ENCODE measurements around the gene ATG12.
"Not testable (repeated sequence)": the region's sequence is repeated elsewhere in the genome, so short reads cannot be mapped to it uniquely, and the experiment has no call there.

Gene ATG12

DNA sequence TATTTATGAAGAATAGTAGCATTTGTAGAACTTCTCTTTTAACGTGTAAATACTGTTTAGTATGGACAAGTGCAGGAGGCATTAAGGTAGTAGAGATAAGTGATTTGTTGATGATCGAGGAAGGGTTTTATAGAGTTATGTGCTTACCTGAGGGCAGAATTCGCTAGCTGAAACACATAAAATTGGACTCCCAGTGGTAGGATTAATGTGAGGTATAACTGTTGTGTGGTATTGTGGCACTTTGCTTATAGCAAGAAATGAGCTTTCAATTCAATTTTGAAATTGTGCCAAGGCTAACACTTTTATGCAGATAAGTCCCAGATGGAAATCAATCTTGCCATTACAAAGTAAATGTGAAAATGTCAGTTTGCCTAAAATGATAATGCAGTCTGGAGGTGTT, 1.6 kb upstream of the ATG12 start:
- no peak for DNase-seq (ENCODE audit: low read depth in 1 of 2, low spot score in 1 of 2)

- no peak for DNase-seq (ENCODE audit: low read depth in 1 of 2, low spot score in 1 of 2)
Measured at GRCh38 chr5:115842089-115842935, 947 bp upstream of the ATG12 start.

DNA sequence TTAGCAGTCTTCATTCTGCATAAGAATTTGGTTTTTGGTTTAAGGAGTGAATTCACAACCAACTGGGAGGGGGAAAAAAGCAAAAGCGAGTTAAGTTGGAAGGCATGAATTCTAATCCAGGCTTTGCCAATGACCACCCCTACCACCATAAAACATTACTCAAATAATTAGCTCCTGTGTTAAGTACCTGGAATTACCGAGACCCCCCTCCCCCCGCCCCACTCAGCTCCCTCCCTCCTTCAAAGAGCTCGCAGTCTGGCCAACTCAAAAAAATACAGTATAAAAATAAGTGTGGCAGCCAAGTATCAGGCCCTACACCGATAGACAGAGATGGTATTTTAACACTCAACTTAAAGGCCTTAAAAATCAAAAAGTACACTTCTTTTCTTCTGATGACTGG, 492 bp downstream of the ATG12 start:
- no peak for DNase-seq (ENCODE audit: low read depth in 1 of 2, low spot score in 1 of 2)

DNA sequence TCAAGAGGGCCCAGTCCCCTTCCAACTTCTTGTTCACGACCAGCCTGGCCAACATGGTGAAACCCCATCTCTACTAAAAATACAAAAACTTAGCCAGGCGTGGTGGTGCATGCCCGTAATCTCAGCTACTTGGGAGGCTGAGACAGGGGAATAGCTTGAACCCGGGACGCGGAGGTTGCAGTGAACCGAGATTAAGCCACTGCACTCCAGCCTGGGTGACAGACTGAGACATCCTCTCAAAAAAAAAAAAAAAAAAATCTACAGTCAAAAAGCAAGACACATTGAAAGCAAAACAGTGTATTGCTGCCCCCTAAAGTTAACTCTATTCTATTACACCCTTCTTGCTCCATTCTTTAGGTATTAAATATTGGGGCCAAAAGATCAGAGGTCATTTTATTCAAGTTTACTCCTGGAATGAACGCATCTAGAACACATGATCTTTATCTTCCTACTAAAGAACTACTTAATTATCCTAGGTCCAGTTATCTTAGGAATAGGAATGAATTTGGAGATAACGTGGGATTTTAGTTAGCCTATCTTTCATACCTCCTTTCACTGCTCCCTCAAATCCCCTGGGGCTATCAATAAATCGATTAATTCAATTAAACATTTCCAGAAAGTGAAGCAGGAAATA, 2.4 kb downstream of the ATG12 start:
- DNase-seq (ENCODE audit: low read depth in 1 of 2, low spot score in 1 of 2): no peak

DNA sequence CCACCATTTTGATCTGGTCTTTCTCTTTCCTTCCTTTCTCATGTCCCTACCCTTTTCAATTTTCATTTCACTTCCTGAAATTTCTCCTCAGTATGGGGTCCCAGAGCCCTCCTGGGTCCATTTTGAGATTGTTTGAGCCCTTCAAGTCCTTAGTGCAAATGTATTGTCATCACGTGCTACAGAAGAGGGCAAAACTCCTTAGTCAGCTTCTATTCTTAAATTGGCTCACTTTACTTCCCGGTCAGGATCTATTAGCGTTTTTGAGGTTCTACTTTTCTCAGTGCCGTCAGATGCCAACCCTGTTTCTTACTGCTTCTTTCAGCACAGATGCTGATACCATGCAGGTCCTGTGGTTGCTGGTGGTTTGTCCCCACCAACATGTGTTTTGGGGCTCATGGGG, 5.9 kb downstream of the ATG12 start:
- no peak for DNase-seq (ENCODE audit: low read depth in 1 of 2, low spot score in 1 of 2)

GRCh38 chr5:115831163-115831768, 10.1 kb downstream of the ATG12 start:
- no peak for DNase-seq (ENCODE audit: low read depth in 1 of 2, low spot score in 1 of 2)

DNA sequence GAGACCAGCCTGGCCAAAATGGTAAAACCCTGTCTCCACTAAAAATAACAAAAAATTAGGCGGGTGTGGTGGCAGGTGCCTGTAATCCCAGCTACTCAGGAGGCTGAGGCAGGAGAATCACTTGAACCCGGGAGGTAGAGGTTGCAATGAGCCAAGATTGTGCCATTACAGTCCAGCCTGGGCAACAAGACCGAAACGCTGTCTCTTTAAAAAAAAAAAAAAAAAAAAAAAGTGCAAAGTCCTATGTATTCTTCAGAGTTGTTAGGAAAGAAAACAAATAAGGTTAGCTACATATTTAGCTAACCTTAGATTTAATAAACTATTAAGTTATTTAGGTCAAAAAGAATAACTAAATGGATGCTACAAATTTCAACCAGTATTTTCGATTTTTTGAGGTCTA, 11.5 kb downstream of the ATG12 start:
- no peak for DNase-seq (ENCODE audit: low read depth in 1 of 2, low spot score in 1 of 2)

GRCh38 chr5:115825948-115826347, 15.4 kb downstream of the ATG12 start:
- no peak for DNase-seq (ENCODE audit: low read depth in 1 of 2, low spot score in 1 of 2)

GRCh38 chr5:115824983-115825382, 16.4 kb downstream of the ATG12 start:
- DNase-seq (ENCODE audit: low read depth in 1 of 2, low spot score in 1 of 2): not testable (repeated sequence)

GRCh38 chr5:115820846-115821245, 20.5 kb downstream of the ATG12 start:
- DNase-seq (ENCODE audit: low read depth in 1 of 2, low spot score in 1 of 2): no peak

DNA sequence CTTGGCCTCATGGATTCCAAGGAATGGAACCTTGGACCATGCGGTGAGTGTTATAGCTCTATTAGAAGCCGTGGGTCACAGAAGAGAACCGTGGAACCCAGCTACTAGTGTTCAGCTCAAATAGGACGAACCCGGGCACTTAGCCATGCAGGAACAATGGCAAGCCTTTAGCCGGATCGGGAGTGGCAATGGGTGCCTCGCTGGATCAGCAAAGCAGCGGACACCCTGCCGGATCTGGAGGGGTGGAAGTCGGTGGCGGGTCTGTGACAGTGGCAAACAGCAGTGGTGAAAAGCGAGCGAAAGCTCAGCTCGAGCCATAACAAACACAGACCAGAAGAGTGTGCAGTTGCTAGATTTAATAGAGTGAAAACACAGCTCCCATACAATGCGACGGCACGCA, 22.5 kb downstream of the ATG12 start:
- DNase-seq (ENCODE audit: low read depth in 1 of 2, low spot score in 1 of 2): no peak

DNA sequence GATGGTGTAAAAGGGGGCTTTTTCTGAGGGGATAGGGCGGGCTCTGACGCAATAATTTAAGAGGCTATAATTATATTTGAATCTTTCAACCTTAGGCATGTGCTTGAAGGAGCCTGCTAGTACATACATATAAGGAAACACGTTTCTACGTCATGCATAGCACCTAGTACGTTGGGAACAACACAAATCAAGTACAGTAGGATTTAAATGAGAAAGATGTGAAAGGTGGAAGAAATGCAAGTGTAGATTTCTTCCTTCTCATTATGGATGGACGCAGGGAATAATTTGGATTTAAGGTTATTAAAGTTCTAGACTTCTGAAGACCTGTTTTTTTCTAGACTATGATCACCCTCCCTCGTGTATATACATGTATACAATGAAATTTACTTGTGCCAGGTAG, 24.0 kb downstream of the ATG12 start:
- DNase-seq (ENCODE audit: low read depth in 1 of 2, low spot score in 1 of 2): no peak

DNA sequence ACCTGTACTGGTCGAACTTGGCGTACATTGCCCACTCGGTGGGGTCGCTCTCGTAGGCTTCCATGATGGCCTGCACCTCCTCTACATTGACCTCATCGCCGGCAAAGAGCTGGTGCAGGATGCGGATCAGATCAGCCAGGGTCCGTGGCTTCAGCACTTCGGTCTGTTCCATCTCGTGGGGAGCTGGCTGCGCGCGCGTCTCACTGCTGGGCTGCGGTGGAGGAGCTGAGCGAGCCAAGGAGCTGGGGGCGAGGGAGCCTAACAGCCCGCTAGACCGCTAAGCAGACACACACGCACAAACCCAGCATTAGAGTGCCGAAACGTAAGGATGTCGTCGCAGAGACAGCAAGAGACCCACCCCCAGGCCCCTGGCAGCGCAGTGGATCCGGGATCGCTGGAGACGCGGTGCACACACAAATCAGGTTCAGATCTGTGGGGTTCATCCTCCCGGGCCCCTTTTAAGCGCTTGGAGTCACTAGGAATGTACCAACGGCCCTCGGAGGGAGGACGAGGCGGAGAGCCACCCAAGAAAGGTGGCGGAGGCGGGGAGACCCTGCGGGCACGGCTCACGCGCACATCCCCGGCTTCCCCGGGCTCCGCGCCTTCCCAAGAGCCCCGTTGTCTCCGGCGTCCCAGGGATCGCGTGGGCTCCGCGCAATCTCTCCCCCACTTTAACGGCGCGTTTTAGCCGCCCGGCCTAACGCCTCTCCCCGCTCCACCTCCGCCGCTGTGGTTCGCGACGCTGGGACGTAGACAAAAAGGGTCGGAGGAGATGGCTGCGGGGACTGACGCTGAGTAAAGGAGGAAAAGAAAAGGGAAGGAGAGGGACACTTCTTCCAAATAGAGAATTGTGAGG, 24.9 kb downstream of the ATG12 start, which contains the start of gene CDO1:
Gene CDO1, minus strand, starts transcription at position 434 of the 856 bp plus-strand sequence. Its CDS starts 262 bp downstream, at position 172.
- DNase-seq (ENCODE audit: low read depth in 1 of 2, low spot score in 1 of 2): no peak

GRCh38 chr5:115815693-115816225, 25.6 kb downstream of the ATG12 start:
- DNase-seq (ENCODE audit: low read depth in 1 of 2, low spot score in 1 of 2): no peak

GRCh38 chr5:115815006-115815692, 26.2 kb downstream of the ATG12 start:
- DNase-seq (ENCODE audit: low read depth in 1 of 2, low spot score in 1 of 2): no peak

- no peak for DNase-seq (ENCODE audit: low read depth in 1 of 2, low spot score in 1 of 2)
Measured at GRCh38 chr5:115813719-115814118, 27.6 kb downstream of the ATG12 start.

- DNase-seq (ENCODE audit: low read depth in 1 of 2, low spot score in 1 of 2): no peak
Measured at GRCh38 chr5:115812372-115812771, 29.0 kb downstream of the ATG12 start.

- DNase-seq (ENCODE audit: low read depth in 1 of 2, low spot score in 1 of 2): no peak
Measured at GRCh38 chr5:115811406-115811805, 30.0 kb downstream of the ATG12 start.

- no peak for DNase-seq (ENCODE audit: low read depth in 1 of 2, low spot score in 1 of 2)
Measured at GRCh38 chr5:115810761-115811160, 30.6 kb downstream of the ATG12 start.

GRCh38 chr5:115809946-115810345, 31.4 kb downstream of the ATG12 start:
- DNase-seq (ENCODE audit: low read depth in 1 of 2, low spot score in 1 of 2): no peak
